Measurements from ENCODE around the gene KRTAP10-7.
"Not testable (repeated sequence)": the region's sequence is repeated elsewhere in the genome, so short reads cannot be mapped to it uniquely, and the experiment has no call there.

Gene KRTAP10-7, protein sequence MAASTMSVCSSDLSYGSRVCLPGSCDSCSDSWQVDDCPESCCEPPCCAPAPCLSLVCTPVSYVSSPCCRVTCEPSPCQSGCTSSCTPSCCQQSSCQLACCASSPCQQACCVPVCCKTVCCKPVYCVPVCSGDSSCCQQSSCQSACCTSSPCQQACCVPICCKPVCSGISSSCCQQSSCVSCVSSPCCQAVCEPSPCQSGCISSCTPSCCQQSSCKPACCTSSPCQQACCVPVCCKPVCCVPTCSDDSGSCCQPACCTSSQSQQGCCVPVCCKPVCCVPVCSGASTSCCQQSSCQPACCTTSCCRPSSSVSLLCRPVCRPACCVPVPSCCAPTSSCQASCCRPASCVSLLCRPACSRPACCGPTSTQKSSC

DNA sequence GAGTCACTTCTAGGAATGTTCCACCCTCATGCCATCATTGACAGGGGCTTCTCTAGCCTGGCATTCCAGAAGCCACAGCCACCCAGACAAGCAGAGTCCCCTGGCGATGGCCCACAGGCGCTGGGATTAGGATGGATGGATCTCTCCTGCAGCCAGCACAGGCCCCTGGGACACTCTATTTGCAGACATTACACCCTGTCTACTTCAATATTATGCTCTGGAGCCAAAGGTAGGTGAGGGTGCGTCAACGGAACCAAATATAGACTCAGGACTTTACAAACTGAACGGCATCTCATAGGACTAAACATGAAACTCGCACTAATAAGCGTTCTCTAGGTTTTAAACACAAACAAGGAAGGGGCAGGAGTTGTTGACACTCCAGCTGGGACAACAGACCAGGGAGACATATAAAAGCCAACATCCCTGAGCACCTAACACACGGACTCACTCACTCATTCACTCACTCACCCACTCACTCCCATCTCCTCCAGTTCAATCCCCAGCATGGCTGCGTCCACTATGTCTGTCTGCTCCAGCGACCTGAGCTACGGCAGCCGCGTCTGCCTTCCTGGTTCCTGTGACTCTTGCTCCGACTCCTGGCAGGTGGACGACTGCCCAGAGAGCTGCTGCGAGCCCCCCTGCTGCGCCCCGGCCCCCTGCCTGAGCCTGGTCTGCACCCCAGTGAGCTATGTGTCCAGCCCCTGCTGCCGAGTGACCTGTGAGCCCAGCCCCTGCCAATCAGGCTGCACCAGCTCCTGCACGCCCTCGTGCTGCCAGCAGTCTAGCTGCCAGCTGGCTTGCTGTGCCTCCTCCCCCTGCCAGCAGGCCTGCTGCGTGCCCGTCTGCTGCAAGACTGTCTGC, at the start of gene KRTAP10-7:
Gene KRTAP10-7, plus strand, starts transcription at position 480 of the 861 bp plus-strand sequence. Its CDS starts 25 bp downstream, at position 505.
- not testable (repeated sequence) for DNase-seq (ENCODE audit: extremely low read depth in 1 of 2, low read depth in 1 of 2)

DNA sequence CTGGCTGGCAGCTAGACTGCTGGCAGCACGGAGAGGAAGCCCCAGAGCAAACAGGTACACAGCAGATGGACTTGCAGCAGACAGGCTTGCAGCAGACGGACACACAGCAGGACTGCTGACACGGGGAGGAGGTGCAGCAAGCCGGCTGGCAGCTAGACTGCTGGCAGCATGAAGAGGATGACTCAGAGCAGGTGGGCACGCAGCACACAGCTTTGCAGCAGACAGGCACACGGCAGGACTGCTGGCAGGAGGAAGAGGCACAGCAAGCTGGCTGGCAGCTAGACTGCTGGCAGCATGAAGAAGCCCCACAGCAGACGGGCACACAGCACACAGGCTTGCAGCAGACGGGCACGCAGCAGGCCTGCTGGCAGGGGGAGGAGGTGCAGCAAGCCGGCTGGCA, 49.6 kb upstream of the KRTAP10-7 start:
- DNase-seq (ENCODE audit: extremely low read depth in 1 of 2, low read depth in 1 of 2): no peak

DNA sequence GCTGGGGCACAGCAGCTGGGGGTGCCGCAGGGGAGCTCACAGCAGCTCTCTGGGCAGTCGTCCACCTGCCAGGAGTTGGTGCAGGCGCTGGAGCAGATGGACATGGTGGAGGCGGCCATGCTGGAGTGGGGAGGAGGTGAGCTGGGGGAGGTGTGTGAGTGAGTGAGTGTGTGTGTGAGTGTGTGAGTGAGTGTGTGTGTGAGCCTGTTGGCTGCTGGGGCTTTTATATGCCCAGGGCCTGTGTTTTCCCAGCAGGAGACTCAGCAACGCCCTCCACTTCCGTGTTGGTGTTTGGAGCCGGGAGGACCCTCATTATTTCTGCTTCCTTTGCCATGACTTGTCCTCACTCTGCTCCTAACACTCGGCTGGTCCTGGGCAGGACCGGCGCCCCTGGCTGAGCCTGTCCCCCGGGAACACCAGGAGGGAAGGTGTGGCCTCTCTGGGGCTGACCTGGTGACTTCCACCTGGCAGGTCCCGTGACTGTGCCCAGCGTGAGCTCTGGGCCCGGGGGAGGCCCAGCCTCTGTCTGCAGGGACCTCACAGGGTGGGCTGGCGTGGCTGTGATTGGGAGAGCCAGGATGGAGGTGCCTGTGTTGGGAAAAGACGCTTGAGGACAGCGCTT, 48.9 kb upstream of the KRTAP10-7 start, which contains the start of gene KRTAP10-2:
Gene KRTAP10-2, minus strand, starts transcription at position 166 of the 622 bp plus-strand sequence. Its CDS starts 47 bp downstream, at position 119.
- no peak for DNase-seq (ENCODE audit: extremely low read depth in 1 of 2, low read depth in 1 of 2)

DNA sequence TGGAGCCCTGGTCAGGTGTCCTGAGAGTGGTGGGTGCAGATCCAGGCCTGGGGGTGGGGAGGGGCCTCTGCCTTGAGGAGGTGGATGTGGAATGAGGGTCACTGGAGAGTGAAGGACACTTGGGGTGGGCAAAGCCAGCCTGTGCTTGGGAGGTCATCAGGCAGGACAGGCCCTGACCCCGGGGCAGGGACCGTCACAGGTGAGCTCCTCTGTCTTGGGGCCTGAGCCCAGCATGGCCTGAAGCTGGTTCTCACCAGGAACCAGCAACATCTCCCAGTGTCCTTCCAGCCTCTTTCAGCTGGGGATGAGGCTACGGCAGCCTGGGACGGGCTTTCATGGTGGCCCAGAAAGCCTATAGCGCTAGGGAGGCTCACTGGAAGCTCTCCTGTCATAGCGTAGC, 48.3 kb upstream of the KRTAP10-7 start:
- no peak for DNase-seq (ENCODE audit: extremely low read depth in 1 of 2, low read depth in 1 of 2)

DNA sequence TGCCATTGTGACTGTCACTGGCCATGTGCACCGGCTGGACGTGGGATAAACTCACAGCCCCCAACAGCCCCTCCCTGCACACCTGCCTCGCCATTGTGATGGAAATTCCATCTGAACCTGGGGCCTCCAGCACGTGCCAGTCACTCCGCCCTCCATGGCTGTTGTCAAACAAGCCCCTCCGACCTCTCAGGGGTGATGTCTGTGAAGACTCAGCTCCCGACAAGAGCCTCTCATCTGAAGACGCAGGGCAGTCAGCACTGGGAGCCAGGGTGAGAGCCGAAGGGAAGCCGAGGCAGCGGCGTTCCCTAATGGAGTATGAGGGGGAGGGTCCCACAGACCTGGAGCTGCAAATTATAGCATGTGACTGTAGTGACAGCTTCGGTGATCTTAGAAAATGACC, 47.7 kb upstream of the KRTAP10-7 start:
- no peak for DNase-seq (ENCODE audit: extremely low read depth in 1 of 2, low read depth in 1 of 2)

DNA sequence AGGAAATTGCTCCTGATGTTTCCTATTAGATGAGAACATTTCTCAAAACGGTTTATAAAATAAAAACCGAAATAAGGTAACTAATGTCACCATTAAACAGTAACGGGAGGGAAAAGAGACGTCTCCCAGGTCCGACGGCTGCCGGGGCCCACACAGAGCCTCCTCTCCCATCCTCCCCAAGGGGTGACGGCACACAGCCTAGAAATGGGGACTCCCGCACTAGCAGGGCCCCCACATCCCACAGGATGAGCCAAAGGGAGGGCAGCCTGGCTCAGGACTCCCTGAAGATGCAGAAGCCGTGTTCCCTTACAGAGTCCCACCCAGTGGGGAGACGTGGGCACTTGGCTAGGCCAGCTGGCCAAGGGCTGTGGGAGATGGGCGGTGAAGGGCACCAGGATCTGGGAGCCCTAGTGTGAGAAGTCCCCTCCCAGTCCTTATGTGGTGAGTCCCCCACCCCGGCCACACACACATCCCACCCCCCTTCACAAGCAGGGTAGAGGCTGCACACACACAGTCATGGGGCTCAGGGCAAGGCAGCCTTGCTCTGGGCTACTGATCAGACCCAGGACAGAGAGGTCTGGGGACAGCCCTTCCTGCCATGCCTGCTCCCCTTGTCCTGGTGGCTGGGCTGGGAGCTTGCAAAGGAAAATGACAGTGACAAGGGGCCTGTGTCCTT, 45.1 kb upstream of the KRTAP10-7 start:
- DNase-seq (ENCODE audit: extremely low read depth in 1 of 2, low read depth in 1 of 2): no peak

DNA sequence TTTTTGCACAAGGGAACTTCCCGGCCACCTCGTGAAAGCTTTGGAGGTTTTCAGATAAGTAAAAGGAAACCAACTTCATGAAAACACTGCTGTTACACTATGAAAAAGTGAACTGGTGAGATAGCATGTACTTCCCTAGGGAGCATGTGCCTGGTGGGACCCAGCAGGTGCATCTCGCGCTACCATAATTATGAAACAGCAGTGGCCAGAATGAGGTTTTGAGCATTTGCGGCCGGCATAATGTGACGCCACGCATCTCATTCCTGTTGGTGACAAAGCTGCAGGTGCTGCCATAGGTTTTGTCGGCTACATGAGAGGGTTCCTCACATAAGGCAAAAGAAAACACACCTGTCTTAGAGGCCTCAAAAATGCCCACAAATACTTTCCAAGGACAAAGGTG, 43.5 kb upstream of the KRTAP10-7 start:
- no peak for DNase-seq (ENCODE audit: extremely low read depth in 1 of 2, low read depth in 1 of 2)

DNA sequence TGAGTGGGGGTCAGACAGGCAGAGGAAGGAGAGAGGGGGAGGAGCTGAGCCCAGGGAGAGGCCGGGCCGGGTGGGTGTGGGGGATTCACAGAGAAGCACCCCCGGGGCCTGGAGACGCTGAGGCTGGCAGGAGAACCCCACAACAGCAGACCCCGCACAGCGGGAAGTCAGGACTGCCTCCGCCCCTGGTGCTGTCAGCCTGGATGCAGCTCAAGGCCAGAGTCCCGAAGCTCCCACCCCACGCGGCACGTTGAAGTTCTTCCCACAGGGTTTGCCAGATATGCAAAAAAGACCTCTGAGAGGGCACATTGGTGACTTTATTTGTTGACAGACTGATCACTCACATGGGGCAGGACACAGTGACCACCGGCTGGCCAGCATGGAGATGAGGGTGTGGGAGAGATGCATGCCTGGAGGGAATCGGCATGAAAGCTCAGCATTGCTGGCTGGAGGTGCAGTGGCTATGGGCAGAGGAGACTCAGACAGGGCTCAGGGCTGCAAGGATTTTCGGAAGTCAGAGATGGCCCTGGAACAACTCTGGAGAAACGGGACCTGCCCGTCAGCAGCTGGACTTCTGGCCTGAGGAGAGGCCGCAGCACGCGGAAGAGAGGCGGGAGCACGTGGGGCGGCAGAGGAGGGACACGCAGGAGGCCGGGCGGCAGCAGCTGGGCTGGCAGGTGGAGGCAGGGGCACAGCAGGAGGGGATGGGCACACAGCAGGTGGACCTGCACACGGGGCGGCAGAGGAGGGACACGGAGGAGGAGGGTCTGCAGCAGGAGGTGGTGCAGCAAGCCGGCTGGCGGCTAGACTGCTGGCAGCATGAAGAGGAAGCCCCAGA, 42.7 kb upstream of the KRTAP10-7 start:
- no peak for DNase-seq (ENCODE audit: extremely low read depth in 1 of 2, low read depth in 1 of 2)

DNA sequence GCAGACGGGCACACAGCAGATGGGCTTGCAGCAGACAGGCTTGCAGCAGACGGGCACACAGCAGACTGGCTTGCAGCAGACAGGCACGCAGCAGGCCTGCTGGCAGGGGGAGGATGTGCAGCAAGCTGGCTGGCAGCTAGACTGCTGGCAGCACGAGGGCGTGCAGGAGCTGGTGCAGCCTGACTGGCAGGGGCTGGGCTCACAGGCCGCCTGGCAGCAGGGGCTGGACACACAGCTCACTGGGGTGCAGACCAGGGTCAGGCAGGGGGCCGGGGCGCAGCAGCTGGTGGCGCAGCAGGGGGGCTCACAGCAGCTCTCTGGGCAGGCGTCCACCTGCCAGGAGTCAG, 42.1 kb upstream of the KRTAP10-7 start:
- not testable (repeated sequence) for DNase-seq (ENCODE audit: extremely low read depth in 1 of 2, low read depth in 1 of 2)

DNA sequence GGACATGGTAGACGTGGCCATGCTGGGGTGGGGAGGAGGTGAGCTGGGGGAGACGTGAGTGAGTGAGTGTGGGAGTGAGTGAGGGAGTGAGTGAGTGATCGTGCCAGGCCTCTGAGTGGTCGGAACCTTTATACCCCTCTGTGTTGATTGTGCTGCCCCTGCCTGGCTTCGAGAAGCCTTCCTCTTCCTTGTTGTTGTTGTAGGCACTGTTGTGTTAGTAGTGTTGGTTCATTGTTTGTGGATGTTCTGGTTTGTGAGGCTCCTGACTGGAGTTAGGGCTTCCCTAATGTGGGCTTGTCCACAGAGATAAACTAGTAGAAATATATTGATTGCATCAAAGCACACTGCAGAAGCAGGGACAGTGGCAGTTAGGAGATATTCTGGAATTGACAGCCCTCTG, 41.7 kb upstream of the KRTAP10-7 start, which contains the start of gene KRTAP10-3:
Gene KRTAP10-3, minus strand, starts transcription at position 101 of the 400 bp plus-strand sequence. Its CDS starts 80 bp downstream, at position 21.
- no peak for DNase-seq (ENCODE audit: extremely low read depth in 1 of 2, low read depth in 1 of 2)

DNA sequence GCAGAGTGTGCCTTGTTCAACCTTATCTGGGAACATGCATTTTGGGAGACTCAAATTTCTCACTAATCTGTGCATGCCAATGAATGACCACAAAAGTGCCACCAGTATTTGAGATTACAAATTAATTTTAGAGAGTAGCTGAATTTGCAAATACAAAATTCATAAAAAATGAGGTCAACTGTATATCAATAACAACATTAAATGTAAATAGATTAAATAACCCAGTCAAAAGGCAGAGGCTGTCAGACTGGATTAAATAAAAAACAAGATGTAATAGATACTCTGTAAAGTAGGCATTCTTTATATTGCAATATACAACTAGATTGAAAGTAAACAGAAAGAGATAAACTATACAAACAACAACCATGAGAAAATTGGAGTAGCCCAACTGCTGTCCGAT, 36.3 kb upstream of the KRTAP10-7 start:
- no peak for DNase-seq (ENCODE audit: extremely low read depth in 1 of 2, low read depth in 1 of 2)

DNA sequence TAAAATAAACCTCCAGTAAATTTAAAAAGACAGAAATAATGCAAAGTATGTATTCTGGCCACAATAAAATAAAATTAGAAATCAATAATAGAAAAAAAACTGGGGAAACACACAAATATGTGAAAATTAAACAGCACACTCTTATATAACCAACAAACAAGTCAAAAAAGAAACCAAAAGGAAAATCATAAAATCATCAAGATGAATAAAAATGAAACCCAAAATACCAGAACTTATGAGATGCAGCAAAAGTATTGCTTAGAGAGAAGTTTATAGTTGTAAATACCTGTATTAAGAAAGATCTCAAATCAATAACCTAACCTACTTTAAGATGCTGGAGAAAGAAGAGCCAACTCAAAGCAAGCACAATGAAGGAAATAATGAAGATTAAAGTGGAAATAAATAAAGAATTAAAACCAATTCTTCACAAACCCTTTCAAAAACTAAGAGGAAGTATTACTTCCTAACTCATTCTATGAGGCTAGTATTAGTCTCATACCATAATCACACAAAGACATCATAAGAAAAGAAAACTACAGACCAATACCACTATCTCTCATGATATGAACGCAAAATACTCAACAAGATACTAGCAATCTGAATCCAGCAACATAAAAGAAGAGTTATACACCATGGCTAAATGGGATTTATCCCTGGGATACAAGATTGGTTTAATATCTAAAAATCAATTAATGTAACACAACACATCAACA, 35.4 kb upstream of the KRTAP10-7 start:
- DNase-seq (ENCODE audit: extremely low read depth in 1 of 2, low read depth in 1 of 2): no peak

DNA sequence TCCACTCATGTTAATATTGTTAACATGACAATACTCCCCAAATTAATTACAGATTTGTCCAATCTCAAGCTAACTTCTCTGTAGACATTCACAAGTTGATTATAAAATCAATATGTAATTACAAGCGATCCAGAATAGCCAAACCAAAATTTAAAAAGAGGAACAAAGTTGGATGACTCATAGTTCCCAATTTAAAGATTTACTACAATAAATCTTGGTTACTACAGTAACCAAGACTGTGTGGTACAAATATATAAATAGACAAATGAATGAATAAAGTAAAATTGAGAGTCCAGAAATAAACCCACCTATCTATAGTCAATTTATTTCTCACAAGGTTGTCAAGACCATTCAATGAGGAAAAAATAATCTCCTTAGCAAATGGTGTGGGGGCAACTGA, 34.0 kb upstream of the KRTAP10-7 start:
- no peak for DNase-seq (ENCODE audit: extremely low read depth in 1 of 2, low read depth in 1 of 2)

DNA sequence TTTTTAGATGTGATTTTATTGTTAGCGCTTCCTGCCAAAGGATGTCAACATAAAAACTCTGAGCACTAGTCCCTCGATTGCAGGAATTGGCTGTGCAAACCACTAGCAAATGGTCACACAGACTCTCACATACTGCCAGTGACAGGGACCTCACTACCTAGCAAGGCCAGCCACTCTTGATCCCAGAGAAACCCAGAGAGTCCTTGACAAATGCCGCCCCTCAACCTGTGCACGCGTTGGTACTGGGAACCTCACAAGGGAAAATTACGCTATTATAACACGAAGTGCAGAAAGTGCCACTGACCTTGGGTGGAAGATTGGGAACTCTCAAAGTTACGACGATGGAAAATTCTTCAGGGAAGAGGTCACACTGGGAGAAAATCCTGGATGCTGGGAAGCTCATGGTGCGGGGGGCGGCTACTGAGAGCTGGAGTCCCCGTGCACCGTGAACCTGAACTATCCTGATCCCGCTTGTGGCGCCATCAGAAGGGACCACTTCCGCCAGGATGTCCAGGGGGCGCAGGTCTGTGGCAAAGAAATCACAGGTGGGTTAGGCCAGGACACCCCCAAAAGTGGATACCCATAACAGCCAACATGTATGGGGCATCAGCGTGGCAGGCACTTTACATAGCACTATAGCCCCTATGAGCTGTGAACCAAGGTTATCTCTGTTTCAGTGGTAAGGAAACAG, 32.8 kb upstream of the KRTAP10-7 start:
- no peak for DNase-seq (ENCODE audit: extremely low read depth in 1 of 2, low read depth in 1 of 2)

DNA sequence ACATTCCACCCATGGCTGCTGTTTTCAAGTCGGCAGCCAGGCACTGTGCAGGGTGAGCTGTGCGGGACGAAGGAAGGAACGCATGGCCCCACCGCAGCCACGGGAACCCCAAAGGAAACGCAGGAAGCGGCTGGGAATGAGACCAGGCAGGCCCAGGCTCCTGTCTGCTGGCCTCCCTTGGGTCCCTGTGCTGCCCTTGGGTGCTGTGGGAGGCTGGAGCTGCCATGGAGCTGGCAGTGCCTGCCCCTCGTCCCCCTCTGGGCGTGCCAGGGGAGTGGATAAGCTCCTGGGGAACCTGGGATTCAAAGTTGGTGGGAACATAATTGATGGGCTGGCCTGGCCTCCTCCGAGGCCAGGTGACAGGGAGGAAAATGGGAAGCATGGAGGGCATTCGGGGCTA, 32.1 kb upstream of the KRTAP10-7 start:
- no peak for DNase-seq (ENCODE audit: extremely low read depth in 1 of 2, low read depth in 1 of 2)

DNA sequence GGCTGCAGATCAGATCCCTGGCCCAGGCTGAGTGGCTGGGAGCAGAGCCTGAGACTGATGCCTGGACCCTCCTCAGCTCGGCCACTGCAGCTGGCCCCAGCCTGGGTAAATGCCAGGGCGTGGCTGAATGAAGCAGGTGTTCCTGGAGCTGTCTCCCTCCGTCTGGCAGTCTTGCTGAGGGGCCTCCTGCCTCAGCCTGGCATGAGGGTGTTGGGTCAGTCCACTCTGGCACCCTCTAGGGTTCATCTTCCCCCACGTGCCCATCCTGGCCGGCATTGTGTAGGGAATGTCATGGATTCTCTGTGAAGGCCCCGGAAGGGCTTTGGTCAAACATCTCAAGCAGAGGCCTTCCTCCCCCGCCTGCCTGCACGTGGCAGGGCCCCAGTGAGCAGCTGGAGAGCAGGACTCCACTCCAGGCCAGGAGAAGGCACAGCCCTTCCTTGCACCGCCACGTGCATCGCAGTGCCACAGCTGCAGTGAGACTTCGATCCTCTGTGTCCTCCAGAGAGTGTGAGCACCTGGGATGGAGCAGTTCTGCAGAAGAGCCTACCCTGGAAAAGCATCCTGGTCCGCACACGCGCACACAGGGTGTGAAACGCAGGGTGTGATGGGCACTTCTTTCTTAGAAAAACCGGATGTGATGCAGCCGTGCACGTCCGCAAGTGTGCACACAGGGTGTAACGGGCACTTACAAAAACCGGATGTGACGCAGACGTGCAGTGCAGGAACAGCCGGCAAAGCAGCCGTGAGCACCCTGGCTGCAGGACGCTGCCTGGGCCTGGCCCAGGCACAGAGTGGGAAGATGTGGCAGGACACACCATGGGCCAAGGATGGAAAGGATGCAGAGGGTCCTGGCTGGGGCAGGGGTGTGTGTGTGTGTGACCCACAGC, 31.5 kb upstream of the KRTAP10-7 start:
- DNase-seq (ENCODE audit: extremely low read depth in 1 of 2, low read depth in 1 of 2): no peak

DNA sequence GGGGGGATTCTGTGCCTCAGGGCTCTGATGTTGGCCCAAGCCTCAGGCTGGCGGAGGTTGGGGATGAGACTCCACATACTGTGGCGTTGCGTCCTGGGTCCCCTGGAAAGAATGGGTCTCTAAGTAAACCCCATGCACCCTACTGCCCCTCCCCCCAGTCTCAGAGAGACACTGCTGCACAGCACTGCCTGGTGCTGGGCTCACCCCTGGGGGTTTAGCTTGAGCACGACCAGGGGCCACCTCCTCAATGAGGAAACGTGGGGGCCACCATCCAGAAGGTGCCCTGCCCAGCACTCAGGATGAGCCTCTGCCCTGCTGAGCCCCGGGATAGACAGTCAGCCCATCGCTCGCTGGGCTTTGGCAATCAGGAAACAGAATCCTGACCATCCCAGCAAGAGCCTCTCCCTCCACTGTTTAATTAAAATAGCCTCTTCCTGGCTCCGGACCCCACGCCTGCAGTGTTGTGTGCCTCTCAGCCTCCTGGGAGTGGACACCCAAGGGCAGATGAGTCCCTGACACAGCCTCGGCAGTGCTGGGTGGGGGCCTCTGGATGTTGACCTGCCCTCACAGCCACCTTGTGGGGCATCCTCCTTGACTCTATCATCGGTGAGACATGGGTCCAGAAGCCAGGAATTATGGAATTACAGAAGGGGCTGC, 30.4 kb upstream of the KRTAP10-7 start:
- DNase-seq (ENCODE audit: extremely low read depth in 1 of 2, low read depth in 1 of 2): no peak

Data from stimulated activated CD8-positive, alpha-beta memory T cell treated with anti-CD3 and anti-CD28 coated beads, Interleukin-7, amount 100 ng/mL, for 48 hours (primary cell).